ENCODE data around the gene DDIAS. TPM values are rescaled to one million over a fixed set of nuclear protein-coding genes. Genes with fewer than 3 reads are reported as not detected.

Gene DDIAS, protein sequence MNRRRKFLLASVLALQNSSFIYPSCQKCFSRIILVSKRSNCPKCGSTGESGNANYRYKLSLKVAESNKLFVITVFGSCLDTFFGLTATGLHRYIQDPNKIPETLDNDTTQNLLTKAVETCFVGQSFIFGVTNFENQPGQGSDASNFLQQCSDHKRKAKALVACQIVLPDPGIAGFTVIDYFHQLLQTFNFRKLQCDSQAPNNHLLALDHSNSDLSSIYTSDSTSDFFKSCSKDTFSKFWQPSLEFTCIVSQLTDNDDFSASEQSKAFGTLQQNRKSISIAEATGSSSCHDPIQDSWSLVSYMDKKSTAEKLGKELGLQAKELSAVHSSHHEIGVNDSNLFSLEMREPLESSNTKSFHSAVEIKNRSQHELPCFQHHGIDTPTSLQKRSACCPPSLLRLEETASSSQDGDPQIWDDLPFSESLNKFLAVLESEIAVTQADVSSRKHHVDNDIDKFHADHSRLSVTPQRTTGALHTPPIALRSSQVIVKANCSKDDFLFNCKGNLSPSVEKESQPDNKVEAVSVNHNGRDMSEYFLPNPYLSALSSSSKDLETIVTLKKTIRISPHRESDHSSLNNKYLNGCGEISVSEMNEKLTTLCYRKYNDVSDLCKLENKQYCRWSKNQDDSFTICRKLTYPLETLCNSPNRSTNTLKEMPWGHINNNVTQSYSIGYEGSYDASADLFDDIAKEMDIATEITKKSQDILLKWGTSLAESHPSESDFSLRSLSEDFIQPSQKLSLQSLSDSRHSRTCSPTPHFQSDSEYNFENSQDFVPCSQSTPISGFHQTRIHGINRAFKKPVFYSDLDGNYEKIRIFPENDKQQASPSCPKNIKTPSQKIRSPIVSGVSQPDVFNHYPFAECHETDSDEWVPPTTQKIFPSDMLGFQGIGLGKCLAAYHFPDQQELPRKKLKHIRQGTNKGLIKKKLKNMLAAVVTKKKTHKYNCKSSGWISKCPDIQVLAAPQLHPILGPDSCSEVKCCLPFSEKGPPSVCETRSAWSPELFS
- 3.3 and 8.0 TPM in 2 replicates for total RNA-seq

DNA sequence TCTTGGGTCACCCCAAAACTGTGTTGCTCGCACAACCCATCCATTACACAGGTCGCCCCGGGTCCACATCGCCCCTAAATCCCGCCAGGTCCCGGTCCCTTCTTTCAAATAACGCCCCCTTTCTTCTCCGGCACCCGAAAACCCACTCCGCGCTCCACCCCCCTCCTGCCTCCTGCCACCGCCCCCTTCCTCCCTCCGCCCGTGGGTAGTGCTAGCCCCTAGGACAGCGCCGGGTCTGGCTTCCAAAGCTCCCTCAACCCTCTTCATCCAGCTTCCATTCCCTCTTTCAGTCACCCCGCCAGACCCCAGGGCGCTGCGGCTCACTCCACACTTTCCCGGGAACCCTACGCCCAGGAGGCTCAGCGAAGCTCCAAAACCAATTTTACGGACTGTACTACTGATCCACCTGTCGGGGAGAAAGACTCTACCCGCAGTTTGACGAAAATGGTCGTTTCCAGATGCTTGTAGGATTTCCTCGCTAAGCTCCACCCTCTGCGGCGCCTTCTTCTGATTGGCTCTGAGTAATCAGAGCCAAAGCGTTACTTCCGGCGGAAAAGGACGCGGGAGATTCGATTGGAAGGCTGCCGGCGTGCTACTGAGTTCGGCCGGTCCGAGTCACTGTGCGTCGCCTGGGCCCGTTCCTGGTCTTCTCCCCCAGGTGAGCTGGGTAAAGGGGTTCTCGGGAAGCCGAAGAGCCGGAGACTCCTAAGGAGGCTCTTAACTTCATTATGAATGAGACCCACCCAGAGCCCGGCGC is at the start of gene DDIAS:
Gene DDIAS, plus strand, starts transcription at position 572 of the 757 bp plus-strand sequence. CDS start 13,003 bp downstream, outside the sequence.

DNA sequence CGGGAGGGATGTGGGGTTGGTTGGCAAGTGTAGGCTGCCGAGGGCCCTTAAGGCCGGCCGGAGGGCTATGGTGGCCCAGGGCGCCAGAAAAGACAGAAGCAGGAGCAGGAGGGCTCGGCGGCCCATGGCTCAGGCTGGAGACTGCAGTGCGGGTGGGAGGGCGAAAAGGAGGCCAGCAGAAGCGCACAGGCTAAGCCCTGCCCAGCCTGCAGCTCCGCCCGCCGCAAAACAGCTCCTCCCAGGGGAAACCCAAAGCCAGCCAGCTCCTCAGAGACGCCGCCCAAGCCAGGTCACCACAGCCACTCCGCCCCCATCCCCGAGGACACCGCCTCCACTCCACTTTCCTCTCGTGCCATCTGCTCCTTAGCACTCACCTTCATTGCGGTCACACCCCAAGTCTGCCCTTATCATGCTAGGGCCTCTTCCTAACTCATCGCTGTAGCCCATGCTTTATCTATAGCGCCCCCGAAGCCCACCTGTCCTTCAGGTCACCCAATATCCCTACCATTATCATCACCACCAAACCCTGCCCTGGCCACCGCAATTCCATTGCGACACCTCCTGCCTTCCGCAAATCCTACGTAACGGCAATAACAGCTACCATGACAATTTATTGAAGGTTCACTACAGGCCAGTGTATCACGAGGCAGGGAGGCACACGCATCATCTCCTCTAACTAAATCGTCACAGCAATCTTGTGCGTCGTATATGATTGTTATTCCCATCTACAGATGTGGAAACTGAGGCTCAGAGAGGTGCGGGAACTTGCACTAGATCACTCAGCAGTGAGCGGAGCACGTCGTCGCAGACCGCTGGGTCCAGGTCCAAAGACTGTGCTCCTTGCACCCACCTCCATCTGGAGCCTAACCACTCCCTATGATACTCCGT is 1.0 kb upstream of the DDIAS start, which contains the start of gene PRCP:
Gene PRCP, minus strand, starts transcription at position 154 of the 888 bp plus-strand sequence. Its CDS starts 28 bp downstream, at position 126.

Other genes starting within 250 kb of the DDIAS start
- not detected in 2 replicates for gene FAM181B, start 167.9 kb upstream of the DDIAS start, total RNA-seq
- 26.5 and 28.0 TPM in 2 replicates for gene PRCP, start 1.3 kb upstream of the DDIAS start, total RNA-seq
- 5.9 and 11.0 TPM in 2 replicates for gene RAB30, start 170.2 kb downstream of the DDIAS start, total RNA-seq